Endodermal cell (in vitro differentiated cells): ENCODE data around the gene GOLGA1. TPM values are rescaled to one million over a fixed set of nuclear protein-coding genes. Genes with fewer than 3 reads are reported as not detected.
A peak's percentile ranks its signal among the peaks of the same experiment; 100 is the strongest.

Source experiments
- DNase-seq: peaks from one replicate; pipeline ENCODE4 v3.0.0-alpha.2; 2017
- H3K27ac ChIP-seq: 2 replicates; pipeline ENCODE4 v1.5.1; 2013; ENCODE audit warnings: mild to moderate bottlenecking, low read depth, low read length, moderate library complexity
- H3K27me3 ChIP-seq: 2 replicates; pipeline ENCODE4 v1.6.1; 2013; ENCODE audit warnings: mild to moderate bottlenecking, low read length, moderate library complexity; ENCODE audit not compliant: insufficient read depth, control insufficient read depth, poor library complexity, severe bottlenecking
- H3K36me3 ChIP-seq: 2 replicates; pipeline ENCODE4 v1.7.0; 2013; ENCODE audit warnings: mild to moderate bottlenecking, low read length, moderate library complexity; ENCODE audit not compliant: control insufficient read depth, insufficient read depth
- H3K4me1 ChIP-seq: one replicate; pipeline ENCODE4 v1.7.0; 2013; ENCODE audit warnings: low read length; ENCODE audit not compliant: control insufficient read depth, insufficient read depth
- H3K4me3 ChIP-seq: 2 replicates; pipeline ENCODE4 v1.5.1; 2013; ENCODE audit warnings: mild to moderate bottlenecking, low read length, moderate library complexity
- H3K9ac ChIP-seq: 2 replicates; pipeline ENCODE4 v1.6.1; 2013; ENCODE audit warnings: mild to moderate bottlenecking, low read length, moderate library complexity; ENCODE audit not compliant: poor library complexity, severe bottlenecking; ENCODE audit errors: extremely low read depth
- H3K9me3 ChIP-seq: 2 replicates; pipeline ENCODE4 v1.6.1; 2013; ENCODE audit warnings: mild to moderate bottlenecking, low read length, moderate library complexity; ENCODE audit not compliant: control insufficient read depth
- H3K27ac Mint-ChIP-seq: 2 replicates; pipeline ENCODE4 v1.8.0; 2020; ENCODE audit warnings: mixed read lengths
- H3K27me3 Mint-ChIP-seq: 2 replicates; pipeline ENCODE4 v1.8.0; 2021; ENCODE audit warnings: mild to moderate bottlenecking, mixed read lengths; ENCODE audit not compliant: insufficient read depth
- H3K36me3 Mint-ChIP-seq: 2 replicates; pipeline ENCODE4 v1.8.0; 2020; ENCODE audit warnings: low read depth, mixed read lengths
- H3K4me1 Mint-ChIP-seq: 2 replicates; pipeline ENCODE4 v1.8.0; 2020; ENCODE audit warnings: mixed read lengths
- H3K4me3 Mint-ChIP-seq: 2 replicates; pipeline ENCODE4 v1.8.0; 2020; ENCODE audit warnings: mild to moderate bottlenecking, moderate library complexity, mixed read lengths
- H3K9me3 Mint-ChIP-seq: 2 replicates; pipeline ENCODE4 v1.8.0; 2020; ENCODE audit warnings: mild to moderate bottlenecking, mixed read lengths
- CTCF ChIP-seq: fragments of 200-600 bp; sonication (generic); conservative IDR thresholded peaks from 2 replicates; pipeline ENCODE4 v1.5.0; 2021; ENCODE audit warnings: antibody characterized with exemption, mild to moderate bottlenecking
- WGBS, 2 experiments: methylation state at CpG; one replicate each; pipeline versions ENCODE4 v1.1.5 to v1.1.7; 2013; ENCODE audit warnings: missing lambda C conversion rate in 2 of 2, mixed read lengths in 1 of 2; ENCODE audit not compliant: insufficient coverage in 1 of 2, insufficient read length in 1 of 2; 5-methylcytosine and 5-hydroxymethylcytosine counted together
- total RNA-seq, 2 donors: library from RNA; stranded (reverse); fragmentation: NEBNext Ultra II Directional in 1 of 2; extraction: Animal tissue kit (Norgen Biotek cat#: 25700) in 1 of 2; gene quantifications; 2 replicates in 1 of 2; 3 replicates in 1 of 2; pipeline ENCODE4 v1.2.1, GENCODE V29; 2021

Gene GOLGA1
- total RNA-seq, 2 donors from 2014 or later, result 8.8 to 13.2 TPM

GRCh38 chr9:124884376-124884775, 56.5 kb downstream of the GOLGA1 start:
- TF ChIP-seq CTCF, result no peak
- Histone ChIP-seq H3K27me3 (no peaks in the 10 kb centered on the region), H3K4me1 (peaks cover 2% of the 10 kb centered on the region), H3K36me3 (peaks cover 11% of the 10 kb centered on the region), H3K4me3 (no peak overlapping the region), H3K27ac (no peak overlapping the region), H3K9ac (no peak overlapping the region), H3K9me3 (no peaks in the 10 kb centered on the region)
- WGBS, 2 experiments, result 56 to 57% methylated on average over 3 to 4 of the region's 4 CpGs
- Mint-ChIP-seq H3K4me1 (peaks cover 7% of the 10 kb centered on the region), H3K4me3 (no peak overlapping the region), H3K27ac (peak overlapping the region; percentile 13), H3K27me3 (no peaks in the 10 kb centered on the region), H3K36me3 (peaks cover 23% of the 10 kb centered on the region), H3K9me3 (no peaks in the 10 kb centered on the region)
- DNase-seq, result no peak

DNA sequence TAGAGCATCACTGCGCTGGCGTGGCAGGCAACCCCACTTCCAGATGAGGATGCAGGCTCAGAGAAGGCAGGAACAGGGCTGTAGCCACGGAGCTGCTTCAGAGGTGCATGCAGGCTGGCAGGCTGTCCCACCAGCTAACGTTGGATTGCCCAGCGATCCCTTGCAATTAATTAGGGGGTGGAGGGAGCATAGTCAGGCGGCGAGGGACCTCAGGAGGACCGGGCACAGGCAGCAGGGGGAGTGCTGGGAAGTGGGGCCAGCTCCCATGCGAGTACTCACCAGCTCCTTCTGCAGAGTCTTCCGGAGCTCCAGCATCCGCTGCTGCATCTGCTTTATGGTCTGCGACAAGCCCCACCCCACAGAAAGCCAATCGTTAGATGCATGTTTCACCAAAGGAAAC, 58.7 kb downstream of the GOLGA1 start:
- no peak for TF ChIP-seq CTCF
- no peak overlapping the region for H3K4me3 Mint-ChIP-seq
- Histone ChIP-seq H3K27ac (no peak overlapping the region), H3K4me3 (no peak overlapping the region), H3K27me3 (no peaks in the 10 kb centered on the region), H3K9me3 (no peaks in the 10 kb centered on the region), H3K36me3 (peaks cover 23% of the 10 kb centered on the region), H3K9ac (no peak overlapping the region), H3K4me1 (peaks cover 2% of the 10 kb centered on the region)
- DNase-seq, result no peak
- 81 to 82% methylated on average over 11 to 13 of the region's 13 CpGs for WGBS, 2 experiments
- H3K27ac Mint-ChIP-seq, result no peak overlapping the region
- H3K4me1 Mint-ChIP-seq, result peaks cover 9% of the 10 kb centered on the region
- H3K36me3 Mint-ChIP-seq, result peaks cover 35% of the 10 kb centered on the region
- H3K27me3 Mint-ChIP-seq, result no peaks in the 10 kb centered on the region
- H3K9me3 Mint-ChIP-seq, result no peaks in the 10 kb centered on the region

DNA sequence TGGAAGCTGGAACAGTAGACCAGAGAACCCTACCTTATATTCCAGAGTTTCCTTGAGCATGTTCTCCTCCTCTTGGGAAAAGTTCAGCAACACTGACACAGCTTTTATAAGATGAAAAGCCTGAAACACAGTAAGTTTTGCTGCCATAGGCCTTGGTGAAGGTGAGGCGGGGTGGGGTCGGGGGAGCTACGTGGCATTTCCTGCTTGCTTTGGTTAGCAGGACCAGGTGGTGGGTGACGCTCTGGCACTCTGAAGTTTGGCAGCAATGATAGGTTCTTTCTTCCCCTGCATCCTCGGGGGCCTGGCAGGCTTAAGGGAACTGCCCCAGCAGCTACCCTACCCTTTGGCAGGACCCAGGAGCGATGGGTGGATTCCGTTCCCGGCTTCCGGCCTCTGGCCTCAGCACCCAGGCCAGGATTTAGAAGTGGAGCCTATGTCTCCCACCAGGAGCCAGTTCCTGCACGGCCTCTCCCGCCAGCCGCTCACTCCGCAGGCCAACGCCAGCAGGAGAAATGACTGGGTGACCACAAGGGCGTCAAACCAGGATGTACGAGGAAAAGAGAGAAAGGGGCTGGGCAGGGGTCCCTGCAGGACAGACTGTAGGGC, 59.6 kb downstream of the GOLGA1 start:
- no peaks in the 10 kb centered on the region for H3K27me3 ChIP-seq
- peaks cover 9% of the 10 kb centered on the region for H3K4me1 Mint-ChIP-seq
- no peak for TF ChIP-seq CTCF

More for the DNA sequence above, 59.6 kb downstream of the GOLGA1 start:
- Mint-ChIP-seq H3K27me3 (no peaks in the 10 kb centered on the region), H3K36me3 (peaks cover 41% of the 10 kb centered on the region), H3K4me3 (no peak overlapping the region), H3K27ac (no peak overlapping the region), H3K9me3 (no peaks in the 10 kb centered on the region)
- H3K36me3 ChIP-seq, result peaks cover 31% of the 10 kb centered on the region
- no peak overlapping the region for H3K4me3 ChIP-seq
- no peak overlapping the region for H3K27ac ChIP-seq
- no peak overlapping the region for H3K9ac ChIP-seq
- DNase-seq, result no peak
- peaks cover 2% of the 10 kb centered on the region for H3K4me1 ChIP-seq
- 94% methylated on average over 8 to 16 of the region's 16 CpGs for WGBS, 2 experiments
- no peaks in the 10 kb centered on the region for H3K9me3 ChIP-seq
